ENCODE measurements around the gene ZNF331.
"Not testable (repeated sequence)": the region's sequence is repeated elsewhere in the genome, so short reads cannot be mapped to it uniquely, and the experiment has no call there.

ZNF331 gene

DNA sequence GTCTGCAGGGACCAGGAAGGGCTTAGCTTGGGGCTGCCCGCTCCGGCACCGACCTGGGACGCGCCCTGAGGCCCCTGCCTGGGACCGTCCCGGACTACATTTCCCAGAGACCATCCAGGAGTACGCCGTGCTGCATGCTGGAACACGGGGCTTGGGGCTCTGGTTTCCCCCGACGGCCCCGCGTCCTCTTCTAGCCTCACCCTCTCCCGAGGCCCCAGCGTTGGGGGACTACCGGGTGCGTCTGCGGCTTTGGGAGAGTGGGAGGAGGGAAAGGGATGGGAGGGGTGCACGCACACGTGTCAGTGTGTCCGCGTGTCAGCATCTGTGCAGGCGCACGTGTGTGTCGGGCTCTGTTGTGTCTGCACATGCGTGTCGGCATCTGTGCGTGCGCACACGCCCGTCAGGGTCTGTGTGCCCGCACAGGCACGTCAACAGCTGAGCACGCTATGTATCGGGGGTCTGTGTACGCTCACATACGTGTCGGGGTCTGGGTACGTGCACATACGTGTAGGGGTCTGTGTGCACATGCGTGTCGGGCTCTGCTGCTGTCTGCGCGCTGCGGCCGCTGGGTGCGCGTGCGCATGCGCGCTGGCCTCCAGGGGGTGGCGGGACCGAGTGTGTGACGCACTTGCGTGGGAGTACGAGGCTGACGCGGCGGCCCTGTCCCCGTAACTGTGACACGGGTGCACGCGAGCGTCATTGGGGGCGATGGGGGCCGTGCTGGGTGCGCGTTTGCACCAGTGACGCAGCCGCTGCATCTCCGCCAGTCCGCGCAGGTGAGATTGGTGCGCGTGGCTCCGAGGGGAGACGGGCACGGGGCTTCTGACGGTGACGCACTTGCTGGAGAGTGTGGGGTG, at the start of gene ZNF331:
Gene ZNF331 (plus strand): TSS at position 625 of the 857 bp plus-strand sequence. CDS start 31,232 bp downstream, outside the sequence.
- DNase-seq = peak; percentile 88

- DNase-seq = no peak
Observed at GRCh38 chr19:53492153-53492552, 45.8 kb upstream of the ZNF331 start.

DNA sequence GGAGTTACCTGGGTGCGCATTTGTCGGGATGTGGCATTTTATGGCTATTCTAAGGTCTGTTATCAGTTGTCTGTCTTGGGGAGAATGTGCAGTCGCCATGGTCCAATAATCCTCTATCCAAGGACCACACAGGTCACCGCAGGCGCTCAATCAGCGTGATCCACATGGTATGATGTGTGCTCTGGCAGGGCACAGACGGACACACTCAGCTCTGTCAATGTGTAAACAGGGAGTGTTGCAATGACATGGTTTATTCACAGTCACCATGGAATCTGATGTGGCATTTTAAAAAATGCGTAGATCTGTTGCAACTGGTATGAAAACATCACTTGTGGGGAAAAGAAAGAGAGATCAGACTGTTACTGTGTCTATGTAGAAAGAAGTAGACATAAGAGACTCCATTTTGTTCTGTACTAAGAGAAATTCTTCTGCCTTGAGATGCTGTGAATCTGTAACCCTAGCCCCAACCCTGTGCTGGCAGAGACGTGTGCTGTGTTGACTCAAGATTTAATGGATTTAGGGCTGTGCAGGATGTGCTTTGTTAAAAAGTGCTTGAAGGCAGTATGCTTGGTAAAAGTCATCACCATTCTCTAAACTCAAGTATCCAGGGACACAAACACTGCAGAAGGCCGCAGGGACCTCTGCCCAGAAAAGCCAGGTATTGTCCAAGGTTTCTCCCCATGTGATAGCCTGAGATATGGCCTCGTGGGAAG, 40.5 kb upstream of the ZNF331 start:
- not testable (repeated sequence) for DNase-seq

DNA sequence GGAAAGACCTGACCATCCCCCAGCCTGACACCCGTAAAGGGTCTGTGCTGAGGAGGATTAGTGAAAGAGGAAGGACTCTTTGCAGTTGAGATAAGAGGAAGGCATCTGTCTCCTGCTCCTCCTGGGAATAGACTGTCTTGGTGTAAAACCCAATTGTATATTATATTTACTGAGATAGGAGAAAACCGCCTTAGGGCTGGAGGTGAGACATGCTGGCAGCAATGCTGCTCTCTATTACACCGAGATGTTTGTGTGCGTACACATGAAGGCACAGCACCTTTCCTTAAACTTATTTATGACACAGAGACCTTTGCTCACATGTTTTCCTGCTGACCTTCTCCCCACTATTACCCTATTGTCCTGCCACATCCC, 39.9 kb upstream of the ZNF331 start:
- DNase-seq = not testable (repeated sequence)

GRCh38 chr19:53503151-53503550, 34.8 kb upstream of the ZNF331 start:
- DNase-seq = peak; percentile 28

DNA sequence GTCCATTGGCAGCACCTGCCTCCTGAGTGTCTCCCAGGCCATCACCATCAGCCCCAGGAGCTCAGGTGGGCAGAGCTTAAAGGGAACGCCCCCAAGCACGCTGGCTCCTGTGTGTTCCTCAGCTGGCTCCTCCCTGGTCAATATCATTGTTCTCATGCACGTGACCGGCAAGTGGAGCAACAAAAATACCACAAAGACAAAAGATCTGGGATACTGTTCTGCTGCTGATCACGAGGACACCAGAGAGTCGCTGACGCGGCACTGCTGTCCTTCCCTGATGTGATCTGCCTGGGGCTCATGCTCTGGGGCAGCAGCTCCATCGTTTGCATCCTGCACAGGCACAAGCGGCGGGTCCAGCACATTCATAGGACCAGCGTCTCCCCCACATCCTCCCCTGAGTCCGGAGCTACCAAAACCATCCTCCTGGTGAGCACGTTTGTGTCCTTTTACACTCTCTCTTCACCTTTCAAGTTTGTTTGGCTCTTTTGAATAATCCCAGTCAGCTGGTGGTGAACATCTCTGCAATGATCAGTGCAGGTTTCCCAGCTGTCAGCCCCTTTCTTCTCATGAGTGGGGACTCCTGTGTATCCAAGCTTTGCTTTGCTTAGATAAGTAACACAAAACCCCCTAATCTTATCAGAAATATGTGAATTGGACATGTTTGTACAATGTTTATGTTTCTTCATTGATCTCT, 34.1 kb upstream of the ZNF331 start:
- DNase-seq = peak; percentile 8

DNA sequence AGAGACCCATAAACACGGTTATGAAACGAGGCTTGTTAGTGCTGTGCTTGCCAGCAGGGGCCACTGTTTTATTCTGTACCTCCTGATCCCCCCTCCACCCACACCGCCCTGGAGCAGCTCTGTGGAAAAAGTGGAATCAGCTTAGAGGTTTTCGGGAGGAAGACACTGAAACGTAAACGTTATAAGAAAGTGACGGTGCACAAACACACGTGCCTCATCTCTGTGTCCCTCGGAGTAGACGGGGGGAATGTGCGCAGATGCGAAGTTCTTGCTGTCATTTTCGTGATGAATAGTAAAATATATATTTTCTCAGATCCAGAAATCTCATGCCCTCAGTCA, 33.6 kb upstream of the ZNF331 start:
- peak; percentile 65 for DNase-seq

- no peak for DNase-seq
Observed at GRCh38 chr19:53504885-53505284, 33.1 kb upstream of the ZNF331 start.

GRCh38 chr19:53506728-53507127, 31.2 kb upstream of the ZNF331 start:
- no peak for DNase-seq

- DNase-seq = no peak
Observed at GRCh38 chr19:53507523-53508442, 30.2 kb upstream of the ZNF331 start.

GRCh38 chr19:53509443-53509842, 28.5 kb upstream of the ZNF331 start:
- no peak for DNase-seq

- no peak for DNase-seq
Observed at GRCh38 chr19:53509845-53510244, 28.1 kb upstream of the ZNF331 start.

GRCh38 chr19:53511357-53511756, 26.6 kb upstream of the ZNF331 start:
- DNase-seq = no peak

GRCh38 chr19:53511933-53512374, 26.0 kb upstream of the ZNF331 start:
- DNase-seq = peak; percentile 37

GRCh38 chr19:53515047-53515446, 22.9 kb upstream of the ZNF331 start:
- not testable (repeated sequence) for DNase-seq

DNA sequence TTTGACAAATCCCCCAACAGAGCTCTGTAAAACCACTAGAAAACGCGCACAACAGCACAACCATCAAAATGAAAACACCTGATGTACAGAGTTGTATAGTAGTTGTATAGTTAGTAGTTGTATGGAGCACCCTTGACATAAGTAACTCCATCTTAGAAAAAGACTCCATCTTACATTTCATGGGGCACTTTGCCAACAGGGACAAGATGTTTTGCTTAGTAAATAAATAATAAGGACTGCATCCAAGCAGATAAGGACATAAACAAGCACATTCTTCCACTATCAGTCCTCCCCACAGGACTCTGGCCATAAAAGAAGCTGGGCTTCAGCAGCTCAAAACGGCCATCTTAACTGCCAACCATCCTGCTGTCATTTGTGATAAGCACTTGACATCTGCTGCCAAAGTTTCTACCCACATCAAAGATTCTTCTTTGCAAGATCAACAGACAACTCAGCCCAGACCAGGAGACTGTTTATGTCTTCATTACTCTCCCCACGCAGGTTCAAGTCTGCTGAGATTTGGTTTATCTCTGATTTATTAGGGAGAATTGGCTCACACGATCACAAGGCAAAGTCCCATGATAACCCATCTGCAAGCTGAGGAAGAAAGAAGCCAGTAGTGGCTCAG, 20.7 kb upstream of the ZNF331 start:
- no peak for DNase-seq

DNA sequence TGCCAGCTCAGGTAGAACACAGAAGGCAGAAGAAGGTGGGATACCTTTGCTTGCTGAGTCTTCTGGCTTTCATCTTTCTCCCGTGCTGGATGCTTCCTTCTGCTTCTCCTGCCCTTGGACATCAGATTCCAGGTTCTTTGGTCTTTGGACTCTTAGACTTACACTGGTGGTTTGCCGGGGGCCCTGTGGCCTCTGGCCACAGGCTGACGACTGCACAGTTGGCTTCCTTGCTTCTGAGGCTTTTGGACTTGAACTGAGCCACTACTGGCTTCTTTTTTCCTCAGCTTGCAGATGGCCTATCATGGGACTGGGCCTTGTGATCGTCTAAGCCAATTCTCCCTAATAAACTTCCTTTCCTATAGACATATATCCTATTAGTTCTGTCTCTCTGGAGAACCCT, 19.8 kb upstream of the ZNF331 start:
- no peak for DNase-seq

- no peak for DNase-seq
Observed at GRCh38 chr19:53518716-53519115, 19.2 kb upstream of the ZNF331 start.

GRCh38 chr19:53519446-53519845, 18.5 kb upstream of the ZNF331 start:
- no peak for DNase-seq

- no peak for DNase-seq
Observed at GRCh38 chr19:53520163-53520546, 17.8 kb upstream of the ZNF331 start.

DNA sequence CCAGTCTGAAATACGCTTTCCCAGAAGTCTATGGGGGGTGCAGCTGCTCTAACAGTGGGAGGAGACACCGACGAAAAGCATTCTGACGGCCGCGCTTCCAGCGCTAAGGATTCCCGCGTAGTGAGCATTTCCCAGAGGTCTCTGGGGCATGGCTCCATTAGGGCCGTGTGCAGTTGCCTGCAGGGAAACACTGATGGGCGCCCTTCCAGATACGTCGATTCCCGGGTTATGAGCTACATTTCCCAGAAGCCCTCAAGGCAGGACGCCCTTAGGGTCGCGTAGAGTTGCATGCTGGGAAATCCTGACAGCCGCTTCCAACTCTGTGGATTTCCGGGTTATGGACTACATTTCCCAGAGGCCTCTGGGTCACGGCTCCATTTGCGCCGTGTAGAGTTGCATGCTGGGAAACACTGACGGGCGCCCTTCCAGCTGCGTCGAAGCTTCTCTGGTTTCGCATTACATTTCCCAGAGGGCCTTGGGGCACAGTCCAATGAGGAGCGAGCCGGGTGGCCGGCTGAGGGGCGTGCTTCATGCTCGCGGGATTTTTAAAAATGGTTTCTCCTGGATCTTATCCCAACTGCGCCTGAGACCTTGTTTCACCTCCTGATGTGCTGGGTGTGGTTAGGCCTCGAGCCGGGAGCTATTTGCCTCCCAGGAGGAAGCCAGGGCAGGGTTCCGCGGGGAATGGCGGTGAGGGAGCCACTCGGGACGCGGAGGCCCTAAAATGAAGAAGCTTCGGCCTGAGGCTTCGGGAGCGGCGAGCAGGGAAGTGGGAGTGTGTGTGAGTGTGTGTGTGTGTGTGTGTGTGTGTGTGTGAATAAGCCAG, 17.2 kb upstream of the ZNF331 start:
- DNase-seq = peak; percentile 100
